ENCODE measurements around the gene CNN3.

CNN3 gene

DNA sequence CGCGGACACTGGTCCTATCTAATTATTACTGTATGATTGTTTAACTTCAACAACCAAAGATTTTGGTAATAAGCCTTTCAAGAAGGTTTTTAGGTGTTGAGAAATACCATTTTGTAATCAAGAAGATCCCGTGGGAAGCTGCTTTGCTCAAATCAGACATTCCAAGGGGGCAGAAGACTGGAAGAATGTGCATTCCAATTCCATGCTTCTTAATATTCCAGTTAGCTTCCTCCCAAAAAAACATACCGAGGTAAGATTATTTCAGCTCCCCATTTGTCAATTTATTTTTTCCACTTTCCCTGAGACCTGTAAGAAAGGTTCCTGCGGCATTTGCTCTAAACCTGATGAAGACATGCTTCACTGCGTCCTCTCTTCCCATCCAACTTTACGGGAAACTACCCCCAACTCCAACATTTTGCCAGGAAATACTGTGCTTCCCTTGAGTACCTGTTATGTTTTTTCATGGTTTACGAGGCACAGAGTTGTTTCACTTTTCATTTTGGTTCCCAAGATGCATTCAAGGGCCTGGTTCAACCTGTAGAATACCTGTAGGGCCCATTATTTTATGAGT is 4.1 kb downstream of the CNN3 start:
- DNase-seq (ENCODE audit: low read depth) = no peak

DNA sequence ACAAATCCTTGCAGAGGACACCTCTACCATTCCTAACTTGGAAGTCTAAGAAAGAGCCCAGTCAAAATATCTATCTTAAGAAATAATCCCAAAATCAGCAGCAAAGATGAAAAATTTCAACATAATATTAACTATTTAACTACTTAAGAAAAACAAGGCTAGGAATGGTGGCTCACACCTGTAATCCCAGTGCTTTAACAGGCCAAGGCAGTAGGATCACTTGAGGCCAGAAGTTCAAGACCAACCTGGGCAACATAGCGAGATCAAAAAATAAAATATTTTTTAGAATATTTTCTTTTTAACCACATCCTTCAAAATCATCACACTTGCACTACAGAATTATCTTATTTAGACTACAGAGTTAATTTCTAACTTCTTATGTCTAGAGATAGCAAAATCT is 4.9 kb downstream of the CNN3 start:
- no peak for DNase-seq (ENCODE audit: low read depth)

DNA sequence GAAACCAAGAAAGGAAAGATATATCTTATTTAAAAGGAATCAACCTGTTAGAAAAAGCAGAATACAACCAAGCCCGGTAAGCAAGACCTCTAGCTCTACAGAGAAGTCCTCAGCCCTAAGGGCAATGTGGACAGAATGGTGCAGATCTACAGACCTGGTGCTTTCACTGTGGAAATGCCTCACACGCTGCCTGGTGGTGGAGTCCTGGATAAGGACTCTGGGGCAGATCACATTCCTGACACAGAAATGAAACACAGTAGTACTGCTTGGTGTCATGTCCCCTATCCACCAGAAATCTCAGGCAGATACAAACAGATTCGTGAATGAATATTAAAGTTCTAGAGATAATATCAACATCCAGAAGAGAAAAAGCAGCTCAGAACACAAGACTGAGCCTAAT is 6.8 kb downstream of the CNN3 start:
- DNase-seq (ENCODE audit: low read depth) = no peak

- no peak for DNase-seq (ENCODE audit: low read depth)
These were observed 7.5 kb downstream of the CNN3 start for GRCh38 chr1:94919241-94920030.

DNA sequence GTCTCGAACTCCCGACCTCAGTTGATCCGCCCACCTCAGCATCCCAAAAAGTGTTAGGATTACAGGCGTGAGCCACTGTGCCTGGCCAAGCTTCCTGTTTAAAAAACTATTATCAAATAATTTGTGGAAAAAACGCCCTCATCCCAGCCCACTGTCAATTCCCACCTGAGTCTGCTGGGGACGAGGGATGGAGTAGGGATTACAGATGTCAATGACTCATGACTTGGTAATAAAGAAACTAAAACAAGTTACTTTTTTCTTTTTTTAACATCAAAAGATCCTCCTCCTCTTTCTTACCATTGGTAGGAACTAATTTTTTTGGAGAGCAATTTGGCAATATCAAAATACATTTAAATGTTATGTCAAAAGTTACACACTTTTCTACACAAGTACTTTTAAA is 9.7 kb downstream of the CNN3 start:
- no peak for DNase-seq (ENCODE audit: low read depth)

DNA sequence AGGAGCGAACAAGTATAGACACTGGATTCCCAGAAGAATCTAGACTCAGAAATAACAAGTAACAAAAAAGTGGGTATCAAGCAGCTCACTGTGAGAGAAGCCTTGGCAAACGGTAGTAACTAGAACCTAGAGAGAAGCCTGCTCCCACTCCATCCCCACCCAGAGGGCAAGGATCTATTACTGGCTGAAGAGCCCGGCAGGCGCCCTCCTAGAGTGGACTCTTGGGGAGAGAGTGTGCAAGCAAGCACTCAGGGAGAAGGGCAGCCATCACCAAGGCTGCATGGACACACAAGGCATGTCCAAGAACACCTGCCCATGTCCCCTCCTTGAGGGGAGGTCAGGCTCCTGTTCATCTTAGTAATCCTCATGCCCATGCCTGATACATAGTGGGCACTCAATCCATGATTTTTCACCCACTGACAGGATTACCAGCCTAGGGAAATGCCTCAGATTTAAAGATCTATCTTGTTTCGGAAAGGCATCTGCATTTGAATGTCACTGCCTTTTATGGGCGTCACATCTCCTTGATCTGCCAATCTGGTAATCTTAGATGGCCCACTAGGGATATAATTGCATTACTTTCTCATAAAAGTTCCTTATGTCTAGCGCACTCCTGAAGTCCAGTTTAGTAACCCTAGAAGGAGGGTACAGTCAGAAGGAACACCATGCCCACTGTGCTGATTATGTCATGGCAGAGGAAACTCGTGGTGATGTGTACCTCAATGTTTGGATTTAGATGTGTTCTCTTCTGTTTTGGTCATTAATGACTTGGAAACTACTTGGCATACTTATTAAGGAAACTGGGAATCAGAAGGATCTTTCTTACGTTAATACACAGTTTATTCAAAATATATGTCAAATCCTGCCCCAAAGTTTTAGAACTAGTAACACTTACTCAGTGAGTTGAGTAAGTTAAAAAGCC is 14.4 kb downstream of the CNN3 start:
- no peak for DNase-seq (ENCODE audit: low read depth)

DNA sequence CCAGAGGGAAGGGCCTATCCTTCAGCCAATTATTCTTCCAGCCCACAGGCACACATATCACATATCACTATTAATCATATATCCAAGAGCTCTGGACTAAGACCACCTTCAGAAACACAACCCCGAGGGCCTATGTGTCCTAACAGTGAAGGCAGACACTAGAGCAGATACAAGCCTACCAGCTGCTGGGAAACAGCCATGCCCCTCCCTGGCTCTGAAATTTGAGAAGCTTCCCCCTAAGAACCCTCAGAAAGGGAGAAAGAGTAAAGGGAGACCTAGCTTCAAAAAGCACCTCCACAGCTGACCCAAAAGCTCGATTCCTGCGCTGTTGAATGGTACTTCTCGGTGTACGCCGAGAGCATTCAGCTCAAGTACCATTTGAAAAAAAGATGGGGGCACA is 17.4 kb downstream of the CNN3 start:
- DNase-seq (ENCODE audit: low read depth) = no peak

DNA sequence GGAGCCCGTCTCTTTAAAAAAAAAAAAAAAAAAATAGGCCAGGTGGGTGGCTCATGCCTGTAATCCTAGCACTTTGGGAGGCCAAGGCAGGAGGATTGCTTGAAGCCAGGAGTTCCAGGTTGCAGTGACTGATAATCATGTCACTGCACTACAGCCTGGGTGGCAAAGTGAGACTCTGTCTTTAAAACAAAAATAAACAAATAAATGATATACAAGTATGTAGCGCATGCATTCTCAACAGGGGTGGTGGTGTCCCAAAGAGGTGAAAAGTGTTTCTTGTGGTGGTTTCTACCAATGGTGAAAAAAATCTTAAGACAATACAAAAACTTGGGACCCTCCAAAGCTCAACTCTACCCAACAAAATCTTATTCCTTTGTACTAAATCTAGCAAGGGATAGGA is 17.9 kb downstream of the CNN3 start:
- DNase-seq (ENCODE audit: low read depth) = no peak

- DNase-seq (ENCODE audit: low read depth) = no peak
These were observed 18.7 kb downstream of the CNN3 start for GRCh38 chr1:94908190-94908589.

- no peak for DNase-seq (ENCODE audit: low read depth)
These were observed 19.8 kb downstream of the CNN3 start for GRCh38 chr1:94907136-94907535.

- DNase-seq (ENCODE audit: low read depth) = no peak
These were observed 20.5 kb downstream of the CNN3 start for GRCh38 chr1:94906382-94906781.

GRCh38 chr1:94905207-94905606 is 21.7 kb downstream of the CNN3 start:
- DNase-seq (ENCODE audit: low read depth) = no peak

DNA sequence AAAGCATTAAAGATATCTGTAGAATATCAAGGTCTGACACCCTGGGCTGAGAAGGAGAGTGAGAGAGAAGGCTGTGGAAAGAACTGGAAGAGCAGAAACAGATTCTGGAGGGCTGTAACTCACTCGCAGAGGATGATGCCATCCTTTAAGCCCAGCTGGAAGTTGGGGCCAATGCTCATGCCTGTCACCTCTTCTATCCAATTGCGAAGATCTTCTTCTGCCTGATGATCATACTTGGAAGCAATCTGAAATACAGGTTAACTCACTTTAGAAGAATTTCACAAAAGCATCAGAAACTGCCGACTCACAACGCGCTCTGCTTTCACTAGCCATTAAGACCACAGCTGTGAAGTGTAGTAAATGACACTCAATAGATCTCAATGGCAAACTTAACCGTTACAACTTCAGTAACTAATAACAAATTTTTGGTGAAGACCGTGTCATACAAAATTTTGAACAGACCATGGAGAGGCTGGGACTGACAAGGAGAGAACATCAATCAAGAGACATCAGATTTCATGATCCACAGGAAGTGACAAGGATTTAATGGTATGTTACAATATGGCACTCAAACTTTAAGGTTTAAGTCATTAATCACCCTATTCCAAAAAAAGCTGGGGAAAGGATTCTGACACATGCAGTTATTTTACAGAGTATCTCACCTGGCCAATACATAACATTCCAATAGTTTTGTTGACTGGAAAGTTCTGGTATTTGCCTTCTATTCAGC is 23.5 kb downstream of the CNN3 start:
- DNase-seq (ENCODE audit: low read depth) = no peak

DNA sequence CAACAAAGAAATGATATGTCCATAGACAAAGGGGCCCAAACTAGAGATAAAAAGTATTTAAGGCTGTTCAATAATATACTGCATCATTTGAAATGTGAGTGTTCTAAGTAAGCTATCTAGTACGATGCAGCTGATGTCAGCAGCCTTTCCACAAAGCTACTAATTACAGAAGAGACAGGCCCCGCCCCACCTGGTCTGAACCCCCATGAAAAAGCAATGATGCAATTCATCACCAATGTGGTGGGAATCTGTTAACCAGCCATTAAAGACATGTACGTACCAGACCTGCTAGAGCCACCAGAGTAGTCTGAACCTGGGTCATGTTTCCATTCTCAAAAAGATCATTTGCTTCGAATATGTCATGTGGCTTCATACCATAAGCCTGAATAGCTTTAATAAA is 25.1 kb downstream of the CNN3 start:
- DNase-seq (ENCODE audit: low read depth) = no peak

DNA sequence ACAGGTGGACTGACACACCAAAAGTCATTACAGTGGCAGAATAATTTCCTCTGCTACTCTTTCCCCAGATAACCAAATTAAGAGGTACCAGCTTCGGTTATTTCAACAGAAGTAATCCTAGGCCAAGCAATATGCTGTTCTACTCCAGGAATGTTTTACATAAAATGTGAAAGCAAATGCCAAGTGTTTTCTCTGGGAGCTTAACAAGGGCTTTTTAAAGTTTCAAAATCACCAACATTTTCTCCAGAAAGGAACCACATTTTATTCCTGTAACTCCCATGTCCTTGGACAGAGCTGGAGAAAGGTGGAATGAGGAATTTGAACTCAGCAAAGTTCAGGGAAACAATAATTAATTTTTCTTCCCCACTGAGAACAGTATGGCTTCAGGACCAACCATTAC is 27.2 kb downstream of the CNN3 start:
- DNase-seq (ENCODE audit: low read depth) = no peak

- no peak for DNase-seq (ENCODE audit: low read depth)
These were observed 28.2 kb downstream of the CNN3 start for GRCh38 chr1:94898491-94899385.

DNA sequence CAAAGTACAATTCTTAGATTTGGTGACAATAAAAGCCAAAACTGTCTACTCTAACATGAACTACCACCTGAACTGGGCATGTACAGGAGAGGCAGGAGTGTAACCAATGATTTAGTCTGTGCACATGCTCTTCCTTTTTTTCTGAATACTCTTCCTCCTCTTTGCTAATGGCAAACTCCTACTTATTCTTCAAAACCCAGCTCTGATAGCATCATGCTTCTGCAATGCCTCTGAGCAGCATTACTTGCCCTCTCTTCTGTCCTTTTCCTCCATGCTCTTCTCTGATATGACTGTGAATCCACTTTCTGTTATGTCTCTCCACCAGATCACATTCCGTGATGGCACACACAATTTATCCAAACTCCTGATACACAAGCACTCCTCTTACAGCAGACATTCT is 31.4 kb downstream of the CNN3 start:
- DNase-seq (ENCODE audit: low read depth) = no peak

DNA sequence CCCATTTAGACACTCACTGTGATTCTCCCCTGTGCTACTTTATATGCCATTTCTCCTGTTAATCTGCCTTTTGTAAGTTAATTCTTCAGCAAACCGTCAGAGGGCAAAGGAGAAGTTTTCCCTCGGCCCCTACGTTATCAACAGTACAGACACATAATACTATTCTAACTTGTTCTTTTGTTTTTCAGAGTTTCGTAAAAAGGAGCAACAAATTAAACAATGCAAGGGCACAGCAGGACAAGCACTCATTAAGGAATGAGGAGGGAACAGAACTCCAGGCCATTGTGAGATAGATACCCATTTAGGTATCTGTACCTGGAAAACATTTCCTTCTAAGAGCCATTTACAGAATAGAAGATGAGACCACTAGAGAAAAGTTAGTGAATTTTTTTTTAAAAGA is 32.3 kb downstream of the CNN3 start:
- no peak for DNase-seq (ENCODE audit: low read depth)

GRCh38 chr1:94892604-94893254 is 34.2 kb downstream of the CNN3 start:
- no peak for DNase-seq (ENCODE audit: low read depth)

DNA sequence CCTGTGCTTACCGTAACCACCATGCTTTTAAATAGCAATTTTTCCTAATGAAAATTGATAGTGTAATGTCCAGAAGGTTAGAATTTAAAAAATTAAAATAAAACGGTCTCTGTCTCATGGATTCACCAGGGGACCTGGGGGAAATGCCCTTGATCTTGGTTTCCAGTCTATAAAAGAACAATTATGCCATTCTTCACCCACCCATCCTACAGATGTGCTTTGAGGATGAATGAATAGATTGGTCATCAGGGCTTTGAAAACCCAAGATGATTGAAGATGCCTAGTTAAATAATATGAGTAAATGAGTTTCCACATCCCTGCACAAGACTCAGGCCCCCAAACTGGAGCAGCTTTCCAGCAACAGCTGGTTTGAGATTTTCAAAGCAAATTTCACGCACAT is 38.7 kb downstream of the CNN3 start:
- DNase-seq (ENCODE audit: low read depth) = no peak
